ENCODE data around the gene ADGRV1. TPM values are rescaled to one million over a fixed set of nuclear protein-coding genes. Genes with fewer than 3 reads are reported as not detected.

Gene ADGRV1
- total and polyA plus RNA-seq, 9 of the 15 experiments (the other 6 are each of a cell fraction or from before 2014, with no cell fraction given) = 21.7 to 156 (median 58.2) TPM

DNA sequence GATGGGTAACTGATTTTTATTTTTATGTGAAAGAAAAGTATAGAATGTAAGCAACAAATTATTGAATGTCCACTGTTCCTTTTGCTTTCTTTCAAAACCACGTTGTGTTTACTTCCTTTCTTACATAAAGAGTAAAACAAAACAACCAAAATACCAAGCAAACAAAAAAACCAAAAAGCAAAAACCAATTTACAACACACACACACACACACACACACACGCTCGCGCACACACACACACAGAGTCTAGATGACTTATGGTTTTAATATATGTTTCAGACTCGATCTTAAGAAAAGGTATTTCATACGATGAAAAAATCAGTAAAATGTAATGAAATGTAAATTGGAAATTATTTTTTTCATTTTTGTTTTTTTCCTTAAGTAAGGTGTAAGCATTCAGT lies 80.3 kb downstream of the ADGRV1 start (continued):
- TF ChIP-seq, protein P1, sequence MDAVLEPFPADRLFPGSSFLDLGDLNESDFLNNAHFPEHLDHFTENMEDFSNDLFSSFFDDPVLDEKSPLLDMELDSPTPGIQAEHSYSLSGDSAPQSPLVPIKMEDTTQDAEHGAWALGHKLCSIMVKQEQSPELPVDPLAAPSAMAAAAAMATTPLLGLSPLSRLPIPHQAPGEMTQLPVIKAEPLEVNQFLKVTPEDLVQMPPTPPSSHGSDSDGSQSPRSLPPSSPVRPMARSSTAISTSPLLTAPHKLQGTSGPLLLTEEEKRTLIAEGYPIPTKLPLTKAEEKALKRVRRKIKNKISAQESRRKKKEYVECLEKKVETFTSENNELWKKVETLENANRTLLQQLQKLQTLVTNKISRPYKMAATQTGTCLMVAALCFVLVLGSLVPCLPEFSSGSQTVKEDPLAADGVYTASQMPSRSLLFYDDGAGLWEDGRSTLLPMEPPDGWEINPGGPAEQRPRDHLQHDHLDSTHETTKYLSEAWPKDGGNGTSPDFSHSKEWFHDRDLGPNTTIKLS (IDR thresholded peaks at IDR 0.05; ENCODE audit: borderline replicate concordance, low read depth) = no peak
- no peak for TF ChIP-seq PBX2 (CRISPR knock-in tag; IDR thresholded peaks at IDR 0.05; ENCODE audit: low read depth)
- TF ChIP-seq PBX2 (tag; conservative IDR thresholded peaks at IDR 0.05; ENCODE audit: low read depth) = peak; percentile 83
- TF ChIP-seq NFE2 (IDR thresholded peaks at IDR 0.05; ENCODE audit: low read depth) = peak; percentile 59; the same call in 1 of the 2 replicates
- no peak for TF ChIP-seq CAMTA2 (CRISPR knock-in tag; conservative IDR thresholded peaks at IDR 0.05)
- TF ChIP-seq SMARCE1 (IDR thresholded peaks at IDR 0.05) = peak; percentile 77
- TF ChIP-seq IRF9 (tag; IDR thresholded peaks at IDR 0.05) = no peak
- TF ChIP-seq, protein P2, sequence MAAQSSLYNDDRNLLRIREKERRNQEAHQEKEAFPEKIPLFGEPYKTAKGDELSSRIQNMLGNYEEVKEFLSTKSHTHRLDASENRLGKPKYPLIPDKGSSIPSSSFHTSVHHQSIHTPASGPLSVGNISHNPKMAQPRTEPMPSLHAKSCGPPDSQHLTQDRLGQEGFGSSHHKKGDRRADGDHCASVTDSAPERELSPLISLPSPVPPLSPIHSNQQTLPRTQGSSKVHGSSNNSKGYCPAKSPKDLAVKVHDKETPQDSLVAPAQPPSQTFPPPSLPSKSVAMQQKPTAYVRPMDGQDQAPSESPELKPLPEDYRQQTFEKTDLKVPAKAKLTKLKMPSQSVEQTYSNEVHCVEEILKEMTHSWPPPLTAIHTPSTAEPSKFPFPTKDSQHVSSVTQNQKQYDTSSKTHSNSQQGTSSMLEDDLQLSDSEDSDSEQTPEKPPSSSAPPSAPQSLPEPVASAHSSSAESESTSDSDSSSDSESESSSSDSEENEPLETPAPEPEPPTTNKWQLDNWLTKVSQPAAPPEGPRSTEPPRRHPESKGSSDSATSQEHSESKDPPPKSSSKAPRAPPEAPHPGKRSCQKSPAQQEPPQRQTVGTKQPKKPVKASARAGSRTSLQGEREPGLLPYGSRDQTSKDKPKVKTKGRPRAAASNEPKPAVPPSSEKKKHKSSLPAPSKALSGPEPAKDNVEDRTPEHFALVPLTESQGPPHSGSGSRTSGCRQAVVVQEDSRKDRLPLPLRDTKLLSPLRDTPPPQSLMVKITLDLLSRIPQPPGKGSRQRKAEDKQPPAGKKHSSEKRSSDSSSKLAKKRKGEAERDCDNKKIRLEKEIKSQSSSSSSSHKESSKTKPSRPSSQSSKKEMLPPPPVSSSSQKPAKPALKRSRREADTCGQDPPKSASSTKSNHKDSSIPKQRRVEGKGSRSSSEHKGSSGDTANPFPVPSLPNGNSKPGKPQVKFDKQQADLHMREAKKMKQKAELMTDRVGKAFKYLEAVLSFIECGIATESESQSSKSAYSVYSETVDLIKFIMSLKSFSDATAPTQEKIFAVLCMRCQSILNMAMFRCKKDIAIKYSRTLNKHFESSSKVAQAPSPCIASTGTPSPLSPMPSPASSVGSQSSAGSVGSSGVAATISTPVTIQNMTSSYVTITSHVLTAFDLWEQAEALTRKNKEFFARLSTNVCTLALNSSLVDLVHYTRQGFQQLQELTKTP (IDR thresholded peaks at IDR 0.05; ENCODE audit: low read depth in 1 of 2, partially characterized antibody in 2 of 2) = peak; percentile 78 to 93
- no peak for TF ChIP-seq ZNF23 (CRISPR knock-in tag; IDR thresholded peaks at IDR 0.05)
- no peak for TF ChIP-seq C11orf30 (IDR thresholded peaks at IDR 0.05; ENCODE audit: low read depth)
- TF ChIP-seq ZNF280A (IDR thresholded peaks at IDR 0.05; ENCODE audit: low read depth, partially characterized antibody) = peak; percentile 74
- TF ChIP-seq BCOR (IDR thresholded peaks at IDR 0.05) = peak; percentile 29; the same call in 1 of the 2 replicates
- TF ChIP-seq, protein P3, sequence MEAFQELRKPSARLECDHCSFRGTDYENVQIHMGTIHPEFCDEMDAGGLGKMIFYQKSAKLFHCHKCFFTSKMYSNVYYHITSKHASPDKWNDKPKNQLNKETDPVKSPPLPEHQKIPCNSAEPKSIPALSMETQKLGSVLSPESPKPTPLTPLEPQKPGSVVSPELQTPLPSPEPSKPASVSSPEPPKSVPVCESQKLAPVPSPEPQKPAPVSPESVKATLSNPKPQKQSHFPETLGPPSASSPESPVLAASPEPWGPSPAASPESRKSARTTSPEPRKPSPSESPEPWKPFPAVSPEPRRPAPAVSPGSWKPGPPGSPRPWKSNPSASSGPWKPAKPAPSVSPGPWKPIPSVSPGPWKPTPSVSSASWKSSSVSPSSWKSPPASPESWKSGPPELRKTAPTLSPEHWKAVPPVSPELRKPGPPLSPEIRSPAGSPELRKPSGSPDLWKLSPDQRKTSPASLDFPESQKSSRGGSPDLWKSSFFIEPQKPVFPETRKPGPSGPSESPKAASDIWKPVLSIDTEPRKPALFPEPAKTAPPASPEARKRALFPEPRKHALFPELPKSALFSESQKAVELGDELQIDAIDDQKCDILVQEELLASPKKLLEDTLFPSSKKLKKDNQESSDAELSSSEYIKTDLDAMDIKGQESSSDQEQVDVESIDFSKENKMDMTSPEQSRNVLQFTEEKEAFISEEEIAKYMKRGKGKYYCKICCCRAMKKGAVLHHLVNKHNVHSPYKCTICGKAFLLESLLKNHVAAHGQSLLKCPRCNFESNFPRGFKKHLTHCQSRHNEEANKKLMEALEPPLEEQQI (IDR thresholded peaks at IDR 0.05) = peak; percentile 59; the same call in 1 of the 2 replicates
- no peak for TF ChIP-seq HNRNPLL (IDR thresholded peaks at IDR 0.05; ENCODE audit: low read depth, low read length, poor library complexity, severe bottlenecking)
- 0 out of 2 replicates have a peak, but pooled peaks have one; percentile 15 for TF ChIP-seq NFIC (IDR thresholded peaks at IDR 0.05)

Data from K562 (cell line).